GM06990 (cell line): Measurements from ENCODE around the gene SYT1.

Experiments used
- DNase-seq: peaks from one replicate; pipeline ENCODE4 v3.0.0-alpha.2; 2011; ENCODE audit not compliant: insufficient read length; ENCODE audit errors: extremely low read depth
- H3K27me3 ChIP-seq: replicated peaks from 2 replicates; pipeline ENCODE4 v1.6.0; 2011; ENCODE audit warnings: low read length; ENCODE audit not compliant: control insufficient read depth, insufficient read depth
- H3K36me3 ChIP-seq: 2 replicates; pipeline ENCODE4 v1.5.1; 2011; ENCODE audit warnings: low read length; ENCODE audit not compliant: control insufficient read depth, insufficient read depth
- H3K4me3 ChIP-seq: replicated peaks from 2 replicates; pipeline ENCODE4 v1.5.1; 2011; ENCODE audit warnings: low read depth, mild to moderate bottlenecking, control low read depth, low read length
- TF ChIP-seq, protein P1 (sequence below): IDR thresholded peaks from 2 replicates; pipeline ENCODE4 v1.5.1; 2011; ENCODE audit warnings: low read length, control low read depth, mild to moderate bottlenecking, inconsistent platforms; ENCODE audit not compliant: insufficient read depth, poor library complexity, severe bottlenecking

SYT1 gene

DNA sequence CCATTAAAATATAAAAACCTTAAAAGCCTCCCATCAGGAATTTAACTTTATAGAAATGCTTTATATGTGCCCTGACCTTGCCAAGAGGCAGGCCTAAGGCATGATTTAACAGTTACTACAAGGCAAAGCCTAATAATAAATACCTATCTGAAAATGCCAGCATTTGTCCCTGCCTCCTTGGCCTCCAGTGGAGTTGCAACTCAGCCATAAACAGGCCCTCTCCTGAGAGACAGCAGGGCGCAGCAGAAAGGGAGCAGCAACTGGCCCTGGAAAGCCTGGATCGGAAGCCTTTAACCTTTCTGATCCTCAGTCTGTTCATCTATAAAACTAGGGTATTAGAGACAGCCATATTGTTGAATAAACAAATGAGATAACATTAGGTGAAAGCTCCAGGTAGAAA, 501.8 kb downstream of the SYT1 start:
- no peak for DNase-seq
- TF ChIP-seq, protein P1, sequence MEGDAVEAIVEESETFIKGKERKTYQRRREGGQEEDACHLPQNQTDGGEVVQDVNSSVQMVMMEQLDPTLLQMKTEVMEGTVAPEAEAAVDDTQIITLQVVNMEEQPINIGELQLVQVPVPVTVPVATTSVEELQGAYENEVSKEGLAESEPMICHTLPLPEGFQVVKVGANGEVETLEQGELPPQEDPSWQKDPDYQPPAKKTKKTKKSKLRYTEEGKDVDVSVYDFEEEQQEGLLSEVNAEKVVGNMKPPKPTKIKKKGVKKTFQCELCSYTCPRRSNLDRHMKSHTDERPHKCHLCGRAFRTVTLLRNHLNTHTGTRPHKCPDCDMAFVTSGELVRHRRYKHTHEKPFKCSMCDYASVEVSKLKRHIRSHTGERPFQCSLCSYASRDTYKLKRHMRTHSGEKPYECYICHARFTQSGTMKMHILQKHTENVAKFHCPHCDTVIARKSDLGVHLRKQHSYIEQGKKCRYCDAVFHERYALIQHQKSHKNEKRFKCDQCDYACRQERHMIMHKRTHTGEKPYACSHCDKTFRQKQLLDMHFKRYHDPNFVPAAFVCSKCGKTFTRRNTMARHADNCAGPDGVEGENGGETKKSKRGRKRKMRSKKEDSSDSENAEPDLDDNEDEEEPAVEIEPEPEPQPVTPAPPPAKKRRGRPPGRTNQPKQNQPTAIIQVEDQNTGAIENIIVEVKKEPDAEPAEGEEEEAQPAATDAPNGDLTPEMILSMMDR, result no peak
- no peaks in the 10 kb centered on the region for H3K27me3 ChIP-seq
- H3K36me3 ChIP-seq, result no peaks in the 10 kb centered on the region
- no peak overlapping the region for H3K4me3 ChIP-seq

GRCh38 chr12:79367032-79367589, 502.5 kb downstream of the SYT1 start:
- Histone ChIP-seq H3K4me3 (no peak overlapping the region), H3K27me3 (no peaks in the 10 kb centered on the region), H3K36me3 (no peaks in the 10 kb centered on the region)
- TF ChIP-seq, protein P1, result no peak
- DNase-seq, result no peak

GRCh38 chr12:79370021-79370420, 505.4 kb downstream of the SYT1 start:
- no peak for DNase-seq
- Histone ChIP-seq H3K4me3 (no peak overlapping the region), H3K27me3 (no peaks in the 10 kb centered on the region), H3K36me3 (no peaks in the 10 kb centered on the region)
- TF ChIP-seq, protein P1, result no peak

DNA sequence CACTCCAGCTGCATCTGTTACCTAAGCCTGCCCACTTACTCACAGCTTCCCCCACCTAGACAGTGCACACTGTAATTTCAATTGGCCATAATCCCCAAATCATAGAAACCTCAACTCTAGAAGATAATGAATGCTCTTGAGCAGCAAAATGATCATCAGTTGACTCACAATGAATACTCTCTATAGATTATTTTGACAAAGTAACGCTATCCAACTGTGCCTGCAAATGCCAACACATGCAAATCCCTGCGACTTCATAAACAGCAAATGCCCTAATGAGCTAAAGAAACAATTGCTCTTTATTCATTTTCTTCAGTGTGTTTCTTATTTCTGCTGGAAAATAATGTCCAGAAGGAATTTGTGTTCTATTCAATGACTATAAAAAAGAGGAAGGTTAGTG, 506.7 kb downstream of the SYT1 start:
- no peak overlapping the region for H3K4me3 ChIP-seq
- H3K27me3 ChIP-seq, result no peaks in the 10 kb centered on the region
- DNase-seq, result no peak
- TF ChIP-seq, protein P1, result no peak
- H3K36me3 ChIP-seq, result no peaks in the 10 kb centered on the region

DNA sequence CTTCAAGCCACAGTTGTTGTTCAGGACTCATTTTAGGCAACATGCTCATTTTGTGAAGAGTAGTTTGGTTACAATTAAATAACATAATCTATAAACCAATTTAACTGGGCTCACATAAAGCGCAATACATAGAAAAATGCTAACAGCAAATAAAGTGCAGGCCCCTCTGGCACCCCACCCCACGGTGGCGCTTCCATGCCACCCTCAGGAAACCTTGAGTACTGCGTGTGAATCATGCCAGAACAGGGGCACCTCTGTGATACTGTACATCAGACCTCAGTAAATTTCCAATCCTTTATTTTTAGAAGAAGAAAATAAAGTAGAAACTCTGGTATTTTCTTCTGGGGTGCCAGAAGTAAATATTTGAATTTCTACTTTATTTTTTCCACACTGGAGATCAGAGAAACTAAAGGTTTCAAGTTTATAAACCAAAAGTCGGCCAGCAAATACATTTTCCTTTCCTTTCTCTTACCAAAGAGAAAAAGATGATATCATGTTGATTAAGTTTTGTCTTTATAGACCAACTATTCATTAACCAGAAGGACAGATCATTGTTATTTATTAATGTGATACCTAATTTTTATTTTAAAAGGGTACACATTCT, 509.4 kb downstream of the SYT1 start:
- TF ChIP-seq, protein P1, result peak; percentile 62
- no peak overlapping the region for H3K4me3 ChIP-seq
- DNase-seq, result peak; percentile 2
- H3K36me3 ChIP-seq, result no peaks in the 10 kb centered on the region
- H3K27me3 ChIP-seq, result no peaks in the 10 kb centered on the region
